IgD-negative memory B cell (primary cell): ENCODE results near the gene NCAPD2. TPM values are rescaled to one million over a fixed set of nuclear protein-coding genes. Genes with fewer than 3 reads are reported as not detected.
A peak's percentile ranks its signal among the peaks of the same experiment; 100 is the strongest.

Source experiments
- H3K27ac Mint-ChIP-seq, 3 donors: one replicate each; pipeline ENCODE4 v1.8.0; 2020 to 2022; ENCODE audit warnings: mild to moderate bottlenecking in 3 of 3, mixed read lengths in 3 of 3, moderate library complexity in 1 of 3
- H3K27me3 Mint-ChIP-seq: one replicate; pipeline ENCODE4 v1.8.0; 2021; ENCODE audit warnings: mixed read lengths
- H3K36me3 Mint-ChIP-seq: one replicate; pipeline ENCODE4 v1.8.0; 2020; ENCODE audit warnings: mild to moderate bottlenecking, mixed read lengths
- H3K4me1 Mint-ChIP-seq, 3 donors: one replicate each; pipeline ENCODE4 v1.8.0; 2020 to 2022; ENCODE audit warnings: mixed read lengths in 3 of 3, mild to moderate bottlenecking in 1 of 3
- H3K4me3 Mint-ChIP-seq, 4 donors: one replicate each; pipeline ENCODE4 v1.8.0; 2020 to 2022; ENCODE audit warnings: mild to moderate bottlenecking in 4 of 4, mixed read lengths in 4 of 4, moderate library complexity in 3 of 4
- H3K9me3 Mint-ChIP-seq, 3 donors: one replicate each; pipeline ENCODE4 v1.8.0; 2020 to 2021; ENCODE audit warnings: mixed read lengths in 3 of 3, mild to moderate bottlenecking in 1 of 3
- polyA plus RNA-seq: library from polyadenylated mRNA; unstranded; fragments of 300-500 nt; fragmentation: Illumina TruSeq; gene quantifications from one replicate; pipeline ENCODE4 v1.2.3, GENCODE V29; 2021

Gene NCAPD2
- polyA plus RNA-seq, 1 donor from 2014 or later, result 21.1 TPM

DNA sequence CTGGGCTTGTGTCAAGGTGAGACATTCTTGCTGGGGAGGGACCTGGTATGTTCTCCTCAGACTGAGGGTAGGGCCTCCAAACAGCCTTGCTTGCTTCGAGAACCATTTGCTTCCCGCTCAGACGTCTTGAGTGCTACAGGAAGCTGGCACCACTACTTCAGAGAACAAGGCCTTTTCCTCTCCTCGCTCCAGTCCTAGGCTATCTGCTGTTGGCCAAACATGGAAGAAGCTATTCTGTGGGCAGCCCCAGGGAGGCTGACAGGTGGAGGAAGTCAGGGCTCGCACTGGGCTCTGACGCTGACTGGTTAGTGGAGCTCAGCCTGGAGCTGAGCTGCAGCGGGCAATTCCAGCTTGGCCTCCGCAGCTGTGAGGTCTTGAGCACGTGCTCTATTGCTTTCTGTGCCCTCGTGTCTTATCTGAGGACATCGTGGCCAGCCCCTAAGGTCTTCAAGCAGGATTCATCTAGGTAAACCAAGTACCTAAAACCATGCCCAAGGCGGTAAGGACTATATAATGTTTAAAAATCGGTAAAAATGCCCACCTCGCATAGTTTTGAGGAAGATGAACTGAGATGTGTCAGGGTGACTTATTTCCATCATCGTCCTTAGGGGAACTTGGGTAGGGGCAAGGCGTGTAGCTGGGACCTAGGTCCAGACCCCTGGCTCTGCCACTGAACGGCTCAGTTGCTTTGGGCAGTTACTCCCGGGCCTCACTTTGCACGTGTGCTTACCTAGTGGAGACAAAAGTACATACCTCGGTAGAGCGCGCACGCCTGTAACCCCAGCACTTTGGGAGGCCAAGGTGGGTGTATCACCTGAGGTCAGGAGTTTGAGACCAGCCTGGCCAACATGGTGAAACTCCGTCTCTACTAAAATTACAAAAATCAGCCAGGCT lies 44.8 kb downstream of the NCAPD2 start:
- Mint-ChIP-seq H3K4me3 (peak overlapping the region in 2 of 4 donors; percentile 30 to 94), H3K27ac (peak overlapping the region; percentile 64 to 98 (median 97)), H3K36me3 (no peaks in the 10 kb centered on the region), H3K27me3 (no peaks in the 10 kb centered on the region), H3K9me3 (no peaks in the 10 kb centered on the region), H3K4me1 (peaks cover 26 to 40% (median 36%) of the 10 kb centered on the region in 3 donors)

GRCh38 chr12:6539314-6539682 lies 45.4 kb downstream of the NCAPD2 start:
- Mint-ChIP-seq H3K4me1 (peaks cover 24 to 40% (median 31%) of the 10 kb centered on the region in 3 donors), H3K36me3 (no peaks in the 10 kb centered on the region), H3K4me3 (peak overlapping the region in 3 of 4 donors; percentile 30 to 94 (median 34)), H3K27ac (peak overlapping the region; percentile 64 to 98 (median 97)), H3K27me3 (no peaks in the 10 kb centered on the region), H3K9me3 (no peaks in the 10 kb centered on the region)

DNA sequence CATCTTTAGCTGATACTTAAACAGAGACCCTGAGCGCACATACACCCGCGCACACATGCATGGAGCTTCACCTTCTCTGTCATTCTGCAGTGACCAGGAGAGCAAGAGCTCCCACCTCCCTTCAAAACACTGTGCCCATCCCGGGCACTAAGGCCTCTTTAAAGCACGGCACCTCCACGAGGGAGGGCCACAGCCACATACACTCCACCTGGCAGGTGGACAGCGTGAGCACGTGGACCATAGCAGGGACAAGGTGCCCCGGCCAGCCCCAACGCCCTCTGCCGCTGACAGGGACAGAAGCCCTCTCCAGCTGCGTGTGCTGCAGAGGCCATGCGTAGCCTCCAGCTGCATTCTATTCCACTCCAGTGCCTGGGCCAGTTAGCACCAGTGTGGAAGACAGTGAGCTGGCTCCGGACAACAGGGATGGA lies 45.8 kb downstream of the NCAPD2 start:
- Mint-ChIP-seq H3K4me3 (peak overlapping the region in 3 of 4 donors; percentile 34 to 94 (median 69)), H3K4me1 (peaks cover 24 to 40% (median 30%) of the 10 kb centered on the region in 3 donors), H3K27ac (peak overlapping the region; percentile 64 to 98 (median 97)), H3K36me3 (peaks cover 2% of the 10 kb centered on the region), H3K27me3 (no peaks in the 10 kb centered on the region), H3K9me3 (no peaks in the 10 kb centered on the region)

DNA sequence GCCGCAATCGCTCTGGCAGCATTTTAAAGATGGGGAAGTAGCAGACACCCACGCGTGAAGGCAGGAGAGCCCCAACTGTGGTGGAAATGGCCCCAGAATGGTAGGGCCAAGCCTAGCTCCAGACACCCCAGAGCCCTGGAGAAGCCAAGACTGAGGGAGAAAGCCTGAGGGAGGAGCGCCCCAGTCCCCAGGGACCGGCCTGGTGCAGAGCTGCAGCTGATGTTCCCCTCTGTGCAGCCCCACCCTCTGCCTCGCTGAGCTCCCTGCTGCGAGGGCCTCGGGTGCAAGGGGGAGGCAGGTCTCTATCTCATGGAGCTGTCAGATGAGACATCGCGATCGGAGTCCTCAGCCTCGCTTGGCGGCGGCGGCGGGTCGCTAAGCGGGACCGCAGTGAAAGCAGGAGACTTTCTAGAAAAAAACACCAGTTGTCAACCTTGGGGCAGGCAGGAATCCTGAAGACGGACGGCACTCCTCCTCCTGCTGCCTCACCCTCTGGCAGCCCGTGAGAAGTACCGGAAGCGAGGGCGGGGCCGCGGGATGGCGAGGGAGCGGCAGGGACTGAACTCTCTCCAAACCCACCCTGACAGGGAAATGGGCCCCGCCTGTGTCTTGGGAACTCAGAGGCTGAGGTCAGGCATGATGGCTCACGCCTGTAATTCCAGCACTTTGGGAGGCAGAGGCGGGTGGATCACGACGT lies 46.4 kb downstream of the NCAPD2 start:
- Mint-ChIP-seq H3K9me3 (no peaks in the 10 kb centered on the region), H3K4me3 (peak overlapping the region; percentile 69 to 94 (median 84))

DNA sequence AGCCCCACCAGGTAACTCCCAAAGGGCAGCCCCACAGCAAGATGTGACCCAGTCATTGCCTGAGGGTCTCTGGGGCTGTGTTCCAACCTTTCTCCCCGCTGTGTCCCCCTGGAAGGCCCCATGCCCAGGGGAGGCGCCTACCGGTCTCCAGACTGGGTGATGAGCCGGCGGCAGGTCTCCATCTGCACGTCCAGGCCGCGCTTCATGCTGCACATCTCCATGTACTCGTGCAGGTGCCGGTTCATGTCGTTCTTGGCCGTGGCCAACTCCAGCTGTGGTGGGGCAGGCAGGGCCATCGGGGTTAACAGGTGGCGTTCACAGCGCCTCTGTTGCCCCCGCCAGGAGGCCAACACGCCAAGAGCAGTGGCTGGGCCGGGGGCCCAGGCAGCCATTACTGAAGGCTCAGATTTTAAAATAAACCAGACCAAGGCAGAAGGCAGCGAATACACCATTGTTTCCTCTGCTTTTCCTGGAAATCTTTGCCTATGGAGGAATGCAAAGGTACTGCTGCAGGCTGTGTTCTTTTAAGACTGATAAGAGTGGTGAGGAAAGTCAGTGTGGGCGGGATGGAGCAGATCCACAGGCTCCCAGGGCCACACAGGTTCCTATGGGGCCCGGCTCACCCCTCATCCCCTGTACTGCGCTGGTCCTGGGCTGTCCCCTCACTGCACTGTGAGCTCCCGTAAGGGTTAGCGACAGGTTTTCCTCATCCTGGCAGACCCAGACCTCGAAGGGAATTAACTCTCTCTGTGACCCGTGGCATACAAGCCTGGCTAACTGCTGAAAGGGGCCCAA lies 47.7 kb downstream of the NCAPD2 start:
- Mint-ChIP-seq H3K27ac (no peak overlapping the region), H3K36me3 (peaks cover 2% of the 10 kb centered on the region), H3K27me3 (no peaks in the 10 kb centered on the region), H3K9me3 (no peaks in the 10 kb centered on the region), H3K4me1 (peaks cover 18 to 30% (median 21%) of the 10 kb centered on the region in 3 donors), H3K4me3 (peak overlapping the region in 1 of 4 donors; percentile 67)

More for the DNA sequence above, 46.4 kb downstream of the NCAPD2 start:
- peaks cover 24 to 40% (median 30%) of the 10 kb centered on the region in 3 donors for H3K4me1 Mint-ChIP-seq
- peak overlapping the region in 2 of 3 donors; percentile 83 to 97 for H3K27ac Mint-ChIP-seq
- no peaks in the 10 kb centered on the region for H3K27me3 Mint-ChIP-seq
- H3K36me3 Mint-ChIP-seq, result peaks cover 2% of the 10 kb centered on the region

- H3K36me3 Mint-ChIP-seq, result peaks cover 2% of the 10 kb centered on the region
- H3K4me1 Mint-ChIP-seq, result peaks cover 18 to 25% (median 20%) of the 10 kb centered on the region in 3 donors
- no peaks in the 10 kb centered on the region for H3K27me3 Mint-ChIP-seq
- no peaks in the 10 kb centered on the region for H3K9me3 Mint-ChIP-seq
- H3K4me3 Mint-ChIP-seq, result peak overlapping the region in 1 of 4 donors; percentile 67
- no peak overlapping the region for H3K27ac Mint-ChIP-seq
Measured at GRCh38 chr12:6542209-6543009, 48.5 kb downstream of the NCAPD2 start.

- Mint-ChIP-seq H3K27ac (no peak overlapping the region), H3K4me1 (peaks cover 0 to 3% (median 1%) of the 10 kb centered on the region in 3 donors), H3K9me3 (no peaks in the 10 kb centered on the region), H3K4me3 (no peak overlapping the region), H3K27me3 (no peaks in the 10 kb centered on the region), H3K36me3 (peaks cover 5% of the 10 kb centered on the region)
Measured at GRCh38 chr12:6546016-6546415, 52.1 kb downstream of the NCAPD2 start.

- Mint-ChIP-seq H3K4me3 (no peak overlapping the region), H3K36me3 (peaks cover 5% of the 10 kb centered on the region), H3K27me3 (no peaks in the 10 kb centered on the region), H3K9me3 (no peaks in the 10 kb centered on the region), H3K4me1 (peaks cover 0 to 3% (median 3%) of the 10 kb centered on the region in 3 donors), H3K27ac (no peak overlapping the region)
Measured at GRCh38 chr12:6547566-6547965, 53.7 kb downstream of the NCAPD2 start.

DNA sequence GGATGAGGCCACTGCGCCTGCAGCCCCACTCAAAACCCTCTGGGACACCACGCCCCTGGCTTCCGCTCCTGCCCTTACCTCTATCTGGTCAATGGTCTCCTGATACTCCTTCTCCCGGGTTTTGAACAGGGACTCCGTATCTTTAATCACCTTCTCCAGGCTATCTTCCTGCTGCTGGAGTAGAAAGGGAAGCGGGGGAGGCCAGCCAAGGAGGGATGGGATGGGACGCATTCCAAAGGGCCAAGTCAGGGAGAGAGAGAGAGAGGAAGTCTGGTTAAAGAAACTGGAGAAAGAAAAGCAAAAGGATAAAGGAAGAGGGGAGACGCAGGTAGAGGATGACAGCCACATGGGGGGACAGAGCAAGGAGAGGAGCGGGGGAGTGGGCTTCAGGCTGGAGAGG lies 54.1 kb downstream of the NCAPD2 start:
- Mint-ChIP-seq H3K36me3 (peaks cover 5% of the 10 kb centered on the region), H3K9me3 (no peaks in the 10 kb centered on the region), H3K4me3 (peak overlapping the region in 1 of 4 donors; percentile 17), H3K27me3 (no peaks in the 10 kb centered on the region), H3K27ac (peak overlapping the region in 1 of 3 donors; percentile 59), H3K4me1 (peaks cover 3 to 8% (median 4%) of the 10 kb centered on the region in 3 donors)

DNA sequence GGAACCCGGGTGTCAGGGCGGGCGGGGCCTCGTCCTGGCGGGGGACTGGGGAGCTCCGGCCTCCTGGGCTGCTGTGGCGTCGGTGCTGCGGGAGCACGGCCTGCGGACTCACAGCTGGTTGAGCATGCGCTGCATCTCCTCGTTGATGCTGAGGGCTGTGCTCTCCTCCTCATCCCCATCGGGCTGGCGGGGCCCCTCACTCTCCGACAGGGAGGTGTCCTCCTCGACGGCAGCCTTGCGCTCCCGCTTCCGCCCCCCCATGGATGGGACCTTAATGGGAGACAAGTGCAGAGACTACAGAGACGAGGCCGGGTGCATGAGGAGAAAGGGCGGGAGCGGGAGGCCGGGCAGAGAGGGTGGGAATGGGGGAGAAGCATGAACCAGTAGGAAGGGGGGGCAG lies 54.7 kb downstream of the NCAPD2 start:
- H3K36me3 Mint-ChIP-seq, result peaks cover 5% of the 10 kb centered on the region
- no peak overlapping the region for H3K4me3 Mint-ChIP-seq
- H3K27ac Mint-ChIP-seq, result no peak overlapping the region
- no peaks in the 10 kb centered on the region for H3K9me3 Mint-ChIP-seq
- H3K4me1 Mint-ChIP-seq, result peaks cover 3 to 8% (median 7%) of the 10 kb centered on the region in 3 donors
- H3K27me3 Mint-ChIP-seq, result no peaks in the 10 kb centered on the region

DNA sequence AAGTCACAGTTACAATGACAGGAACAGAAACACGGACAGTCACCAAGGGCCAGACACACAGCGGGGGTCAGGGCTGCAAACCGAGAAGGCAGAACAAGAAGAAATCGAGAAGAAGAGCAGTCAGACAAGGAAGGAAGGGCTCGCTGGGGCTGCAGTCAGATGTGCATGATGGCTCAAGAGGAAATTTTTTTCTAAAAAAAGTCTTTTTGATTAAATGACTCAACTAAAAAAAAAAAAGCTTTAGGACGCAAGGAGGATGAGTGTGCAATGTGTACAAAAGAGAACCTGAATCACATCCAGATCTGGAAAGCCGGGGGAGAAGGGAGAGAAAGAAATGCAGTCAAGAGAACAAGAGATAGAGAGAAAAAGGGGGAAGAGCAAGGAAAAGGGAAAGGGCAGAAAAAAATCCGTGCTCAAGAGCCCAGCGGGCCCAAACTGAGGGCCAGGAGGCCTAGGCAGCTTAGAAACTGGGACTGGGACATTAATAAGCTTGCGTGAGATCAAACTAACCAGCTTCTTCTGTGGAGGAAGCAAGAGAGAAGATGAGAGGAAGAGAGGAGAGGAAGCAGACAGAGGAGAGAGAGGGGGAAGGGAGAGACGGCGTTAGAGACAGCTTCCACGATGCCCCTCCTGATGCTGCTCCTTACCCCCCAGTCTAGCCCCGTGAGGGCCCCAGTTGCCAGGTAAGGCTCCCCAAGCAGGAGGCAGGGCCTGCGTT lies 55.2 kb downstream of the NCAPD2 start:
- no peaks in the 10 kb centered on the region for H3K27me3 Mint-ChIP-seq
- no peaks in the 10 kb centered on the region for H3K9me3 Mint-ChIP-seq
- H3K27ac Mint-ChIP-seq, result peak overlapping the region in 1 of 3 donors; percentile 47
- peaks cover 5% of the 10 kb centered on the region for H3K36me3 Mint-ChIP-seq
- H3K4me1 Mint-ChIP-seq, result peaks cover 5 to 12% (median 12%) of the 10 kb centered on the region in 3 donors
- H3K4me3 Mint-ChIP-seq, result no peak overlapping the region

- Mint-ChIP-seq H3K27ac (peak overlapping the region in 1 of 3 donors; percentile 47), H3K9me3 (no peaks in the 10 kb centered on the region), H3K4me3 (no peak overlapping the region), H3K36me3 (peaks cover 3% of the 10 kb centered on the region), H3K4me1 (peaks cover 10 to 18% (median 15%) of the 10 kb centered on the region in 3 donors), H3K27me3 (no peaks in the 10 kb centered on the region)
Measured at GRCh38 chr12:6549684-6550151, 55.8 kb downstream of the NCAPD2 start.

- Mint-ChIP-seq H3K27ac (no peak overlapping the region), H3K4me3 (no peak overlapping the region), H3K36me3 (peaks cover 3% of the 10 kb centered on the region), H3K9me3 (no peaks in the 10 kb centered on the region), H3K4me1 (peaks cover 10 to 23% (median 20%) of the 10 kb centered on the region in 3 donors), H3K27me3 (peaks cover 1% of the 10 kb centered on the region)
Measured at GRCh38 chr12:6550294-6551062, 56.6 kb downstream of the NCAPD2 start.
